Stimulated activated CD4-positive, alpha-beta T cell treated with anti-CD3 and anti-CD28 coated beads, Interleukin-15, amount 100 ng/mL, for 1 hour (primary cell): ENCODE measurements around the gene BCR.

ENCODE experiments used
- DNase-seq, 2 donors: peaks; one replicate each; pipeline ENCODE4 v3.0.0-alpha.2; 2020; ENCODE audit warnings: low read depth in 1 of 2, low spot score in 1 of 2

Gene BCR

DNA sequence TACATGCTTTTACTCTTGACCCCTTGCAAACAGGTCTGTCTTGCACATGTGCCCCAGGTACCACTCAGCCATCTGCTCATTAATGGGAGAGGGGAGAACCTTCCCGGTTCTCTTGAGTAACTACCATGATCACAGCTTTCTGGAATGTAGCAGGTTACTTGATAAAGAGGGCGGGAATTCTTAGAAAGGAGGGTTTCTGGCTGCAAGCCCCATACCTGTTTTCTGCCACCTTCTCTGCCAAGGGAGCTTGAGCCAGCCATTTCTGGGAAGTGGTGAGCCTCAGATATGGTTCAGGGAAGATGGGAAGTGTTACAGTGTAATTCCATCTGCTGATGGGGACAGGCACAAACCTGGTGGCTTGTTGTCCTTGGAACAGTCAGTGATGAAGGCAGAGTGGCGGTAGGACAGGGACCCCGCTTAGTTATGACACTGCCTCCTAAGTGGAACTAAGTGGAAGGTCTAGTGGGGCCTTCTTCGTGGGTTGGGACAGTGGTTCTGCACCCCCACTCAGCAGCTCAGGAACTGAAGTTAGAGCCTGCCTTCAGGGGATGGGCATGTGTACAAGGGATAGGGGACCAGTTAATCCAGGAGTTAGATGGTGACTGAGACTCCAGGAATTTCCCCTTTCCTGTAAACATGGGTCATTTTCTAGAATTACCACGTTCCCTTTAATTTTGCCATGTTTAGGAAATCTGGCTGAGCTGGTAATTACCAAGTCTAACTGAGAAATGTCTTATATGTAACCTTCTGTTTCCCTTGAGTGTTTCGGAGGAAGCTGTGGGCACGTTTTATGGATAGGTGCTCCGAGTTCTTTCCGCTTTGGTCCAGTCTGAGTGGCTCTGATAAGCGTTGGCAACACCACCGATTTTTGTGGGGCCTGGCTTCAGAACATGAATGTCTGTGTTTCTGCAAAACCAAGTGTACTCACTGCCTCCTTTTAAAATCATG is 35.3 kb downstream of the BCR start:
- no peak for DNase-seq

DNA sequence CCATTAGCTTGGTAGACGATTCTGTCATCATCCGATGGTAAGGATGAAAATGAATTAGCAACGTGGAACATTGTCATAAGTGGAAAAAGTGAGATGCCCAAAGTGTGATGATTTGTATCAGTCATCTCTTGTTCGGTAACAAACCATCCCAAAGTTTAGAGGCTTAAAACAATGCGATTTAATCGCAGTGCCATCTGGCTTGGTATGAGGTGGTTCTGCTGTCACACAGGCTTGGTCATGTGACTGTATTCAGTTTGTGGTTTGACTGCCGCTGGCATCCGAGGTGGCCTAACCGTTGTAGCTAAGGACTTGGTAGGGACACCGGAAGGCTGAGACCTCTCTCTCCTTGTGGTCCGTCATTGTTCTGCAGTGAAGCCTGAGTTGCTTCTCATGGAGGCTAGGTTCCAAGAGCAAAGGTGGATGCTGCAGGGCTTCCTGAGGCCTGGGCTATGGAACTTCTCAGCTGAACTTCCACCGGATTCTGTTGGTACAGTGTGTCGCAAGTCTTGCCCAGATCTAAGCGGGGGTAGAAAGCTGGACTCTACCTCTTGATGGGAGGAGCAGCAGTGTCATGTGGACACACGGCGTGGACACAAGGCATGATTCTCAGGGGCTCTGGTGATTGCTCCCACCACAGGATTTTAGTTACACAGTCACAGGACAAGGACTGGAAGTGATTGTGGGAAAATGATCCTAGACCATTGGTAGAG is 36.3 kb downstream of the BCR start:
- no peak for DNase-seq

DNA sequence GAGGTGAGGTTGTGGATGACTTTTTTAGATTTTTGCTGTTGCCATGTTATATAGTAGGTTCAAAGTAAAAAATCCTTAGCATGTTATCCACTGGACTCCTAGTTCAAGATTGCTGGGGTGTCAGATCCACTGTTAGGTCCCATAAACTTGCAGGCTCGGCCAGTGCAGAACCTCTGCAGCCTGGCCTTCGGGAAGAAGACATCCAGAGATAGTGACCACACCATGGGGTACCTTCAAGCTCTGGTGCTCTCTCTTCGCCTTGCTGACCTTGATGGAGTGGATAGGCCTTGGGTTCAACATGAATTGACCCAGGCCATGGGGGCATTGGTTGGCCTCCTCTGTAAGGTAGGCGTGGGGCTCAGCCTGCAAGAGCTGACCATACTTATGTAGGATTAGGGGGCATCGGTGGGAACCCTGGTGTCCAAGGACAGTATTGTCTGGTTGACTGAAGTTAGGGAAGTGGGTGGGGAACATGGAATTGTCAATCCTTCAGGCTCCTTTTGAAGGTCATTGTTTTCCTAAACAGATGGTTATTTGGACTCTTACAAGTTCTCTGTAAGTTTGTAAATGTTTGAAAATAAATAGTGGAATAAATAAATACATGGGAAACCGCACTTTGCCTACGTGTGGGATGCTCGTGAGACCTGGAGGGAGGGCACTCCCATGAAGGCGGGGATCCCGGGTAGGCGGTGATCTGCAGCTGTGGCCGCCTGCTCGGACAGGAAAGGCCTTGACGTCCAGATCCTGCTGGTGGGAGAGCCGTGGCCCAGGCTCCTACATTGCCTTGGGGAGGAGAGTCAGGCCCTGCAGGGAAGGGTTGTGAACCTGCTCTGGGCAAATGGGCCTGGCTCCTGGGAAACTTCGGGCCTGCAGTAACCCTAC is 37.1 kb downstream of the BCR start:
- no peak for DNase-seq

DNA sequence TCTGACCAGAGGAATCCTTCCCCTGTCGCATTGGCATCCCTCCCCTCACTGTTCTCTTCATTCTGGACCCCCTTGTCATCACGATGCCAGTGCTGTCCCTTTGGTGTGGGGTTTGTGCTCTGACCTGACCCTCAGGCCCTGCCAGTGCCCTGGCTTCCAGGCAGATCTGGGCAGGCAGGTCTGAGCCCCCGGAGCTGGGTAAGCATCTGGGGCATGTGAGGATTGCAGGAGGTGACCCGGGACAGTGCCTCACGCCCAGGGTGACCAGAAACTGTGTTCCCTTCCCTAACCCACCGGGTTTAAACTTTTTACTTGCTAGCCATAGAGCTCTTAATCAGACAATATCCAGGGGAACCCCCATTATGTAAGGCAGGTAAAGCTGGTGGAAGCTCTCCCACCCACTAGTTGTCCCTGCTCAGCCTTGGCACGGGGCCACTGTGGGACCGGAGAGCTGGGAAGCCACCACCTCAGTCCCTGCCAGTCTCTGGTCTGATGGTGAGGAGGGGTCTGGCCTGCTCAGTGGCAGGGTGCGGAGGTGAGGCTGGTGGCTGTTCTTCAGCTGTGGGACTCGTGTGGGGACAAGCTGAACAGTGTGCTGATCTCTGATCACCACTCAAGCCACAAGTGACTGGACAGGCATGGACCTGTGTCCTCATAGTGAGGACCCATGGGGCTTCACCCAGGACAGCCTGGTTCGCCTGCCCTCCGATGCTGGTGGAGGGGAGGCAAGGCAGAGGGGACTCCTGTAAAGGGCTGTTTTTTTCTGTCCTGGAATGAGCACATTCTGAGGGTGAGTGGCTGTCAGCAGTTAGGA is 38.0 kb downstream of the BCR start:
- DNase-seq: no peak

DNA sequence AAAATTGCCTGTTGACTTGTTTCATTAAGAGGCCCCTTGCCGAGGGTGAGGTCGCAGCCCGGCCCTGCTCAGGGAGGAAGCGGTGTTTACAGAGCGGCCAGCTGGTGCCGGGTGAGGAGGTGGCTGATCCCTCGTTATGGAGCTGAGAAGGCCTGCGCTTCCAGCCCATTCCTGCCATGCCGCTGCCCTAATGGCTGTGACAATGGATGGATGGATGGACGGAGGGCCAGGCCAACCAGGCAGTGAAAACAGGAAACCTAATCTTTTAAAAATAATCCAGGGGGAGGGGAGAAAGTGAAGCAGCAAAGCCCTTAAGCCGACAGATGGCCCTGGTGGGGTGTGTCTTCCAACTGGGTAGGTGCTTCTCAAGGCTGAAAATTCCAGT is 38.5 kb downstream of the BCR start:
- no peak for DNase-seq

DNA sequence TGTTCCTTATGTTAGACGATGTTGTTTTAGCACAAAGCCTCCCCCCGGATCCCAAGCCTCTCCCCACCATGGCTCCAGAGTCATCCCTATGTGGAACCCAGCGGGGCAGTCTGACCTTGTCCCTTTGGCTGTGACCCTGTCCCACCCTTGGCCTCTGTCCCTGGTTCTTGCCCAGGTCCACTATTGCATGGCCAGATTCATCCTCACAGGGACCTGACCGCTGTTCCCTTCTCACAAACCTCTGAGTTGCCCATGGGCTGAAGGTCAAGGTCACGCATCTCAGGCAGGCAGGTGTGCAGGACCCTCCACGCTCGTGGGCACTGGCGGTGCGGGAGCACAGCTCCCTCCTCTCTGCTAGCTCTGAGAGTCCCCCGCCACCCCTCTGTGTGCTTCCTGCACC is 39.0 kb downstream of the BCR start:
- no peak for DNase-seq

DNA sequence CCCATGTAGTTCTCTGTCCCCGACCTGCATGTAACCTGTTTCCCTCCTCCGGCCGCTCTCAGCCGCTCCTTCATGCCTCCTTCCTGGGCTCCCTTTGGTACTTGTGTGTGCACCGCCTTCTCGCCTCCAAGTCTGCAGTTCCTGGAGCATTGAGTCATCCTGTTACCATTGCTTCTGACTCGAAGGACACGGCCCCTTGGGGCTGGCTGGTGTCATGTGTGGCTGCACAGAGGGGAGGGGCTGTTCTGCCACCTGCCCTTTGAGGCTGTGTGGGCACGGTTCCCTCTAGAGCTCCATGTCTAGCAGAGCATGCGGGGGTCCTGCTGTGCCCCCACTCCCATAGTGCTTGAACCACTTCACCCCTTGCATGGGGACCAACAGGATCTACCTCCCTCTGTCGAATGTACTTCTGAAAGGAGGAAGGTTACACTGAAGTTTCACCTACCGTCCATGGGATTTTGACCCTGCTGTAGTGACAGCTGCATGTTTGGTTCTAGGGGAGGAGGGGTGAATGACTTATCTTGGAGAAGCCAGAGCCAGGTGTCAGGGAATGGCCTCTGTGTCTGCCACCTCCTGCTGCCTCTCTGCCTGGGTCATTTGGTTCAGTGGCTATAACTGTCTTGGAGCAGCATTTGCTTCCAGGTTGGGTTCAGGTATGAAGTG is 39.6 kb downstream of the BCR start:
- no peak for DNase-seq

DNA sequence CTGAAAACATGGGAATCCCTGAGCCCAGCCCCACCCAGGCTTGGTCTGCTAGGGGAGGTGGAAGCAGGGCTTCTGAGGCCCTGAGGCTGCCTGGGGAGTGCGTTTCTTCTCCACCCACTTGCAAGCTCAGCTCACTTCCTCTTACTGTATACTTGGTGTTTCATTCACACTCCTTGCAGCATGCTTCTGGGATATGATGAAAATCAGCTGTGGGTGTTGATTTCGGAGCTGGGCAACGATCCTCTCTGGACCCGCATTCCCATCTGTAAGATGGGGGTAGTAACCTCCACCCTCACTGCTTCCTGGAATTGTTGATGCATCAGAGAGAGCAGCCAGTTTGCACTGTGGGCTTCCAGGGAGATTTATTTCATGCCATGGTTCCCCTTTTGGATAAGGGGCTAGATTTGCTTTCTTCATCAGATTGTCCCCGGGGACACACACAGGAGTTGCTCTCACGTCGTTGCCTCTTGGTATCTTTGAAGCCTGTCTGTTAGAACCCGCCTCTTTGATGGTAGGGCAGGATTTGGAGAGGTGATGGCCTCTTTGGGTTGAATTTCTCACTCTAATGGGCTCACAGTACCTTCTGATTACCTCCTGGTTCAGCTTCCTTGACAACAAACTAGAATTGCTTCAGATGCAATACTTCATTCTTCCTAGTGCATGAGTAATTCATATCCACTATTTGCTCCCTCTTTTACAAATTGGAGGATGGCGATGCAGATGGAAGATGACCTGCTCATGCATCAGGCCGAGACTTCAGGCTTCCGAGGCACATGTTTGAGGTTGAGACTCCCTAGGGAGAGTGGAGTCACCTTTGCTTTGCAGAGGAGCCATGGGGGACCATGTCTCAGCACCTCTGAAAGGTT is 40.4 kb downstream of the BCR start:
- DNase-seq: no peak

DNA sequence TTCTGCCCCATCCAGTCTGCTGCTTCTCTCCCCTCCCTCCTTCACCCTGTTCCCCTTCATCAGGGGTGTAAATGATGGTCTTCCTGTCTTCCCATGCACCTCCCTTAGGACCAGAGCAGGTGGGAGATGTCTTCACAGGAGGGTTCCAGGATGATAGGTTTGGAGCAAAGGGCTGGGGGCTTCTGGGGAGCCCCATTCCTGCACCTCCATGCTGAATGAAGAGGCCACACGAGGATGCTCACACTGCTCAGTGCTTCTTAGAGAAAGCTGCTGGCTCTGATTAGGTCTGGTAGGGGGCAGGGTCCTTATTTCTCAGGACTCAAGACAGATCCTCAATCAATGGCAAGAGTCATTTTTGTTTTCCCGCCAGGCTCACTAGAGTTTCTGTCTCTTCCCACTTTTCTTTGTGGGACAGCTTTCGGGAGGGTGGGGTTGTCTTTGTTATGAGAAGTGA is 41.1 kb downstream of the BCR start:
- no peak for DNase-seq

DNA sequence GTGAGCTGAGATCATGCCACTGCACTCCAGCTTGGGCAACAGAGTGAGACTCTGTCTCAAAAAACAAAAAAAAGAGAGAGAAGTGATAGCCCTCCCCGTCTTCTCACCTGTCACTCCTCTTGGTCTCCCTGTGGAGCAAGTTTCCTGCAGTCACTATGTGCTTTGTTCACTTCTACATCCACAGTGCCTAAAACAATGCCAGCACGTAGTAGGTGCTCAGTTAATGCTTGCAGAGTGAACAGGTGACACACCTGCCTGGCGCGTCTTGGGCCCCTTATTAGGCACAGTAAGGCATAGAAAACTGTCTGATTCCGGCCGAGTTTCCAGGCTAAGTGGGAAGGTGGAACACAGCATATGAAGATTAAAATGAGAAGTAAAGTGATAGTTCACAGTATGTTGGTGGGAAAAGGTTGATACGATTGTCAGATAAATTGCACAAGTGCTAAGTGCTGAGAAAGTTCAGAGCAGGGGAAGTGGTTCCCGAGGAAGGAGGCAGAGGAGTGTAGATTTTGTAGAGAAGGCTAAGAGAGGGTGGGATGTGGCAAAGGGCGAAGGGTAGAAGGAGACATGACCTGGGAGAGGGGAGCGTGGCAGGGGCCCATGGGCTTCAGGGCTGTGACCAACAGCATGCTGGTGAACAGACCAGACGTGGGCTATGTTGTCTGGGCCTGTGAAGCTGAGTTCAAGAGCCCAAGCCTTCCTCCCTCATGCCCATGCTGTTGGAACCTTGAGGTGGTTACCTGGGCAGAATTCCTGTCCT is 41.9 kb downstream of the BCR start:
- DNase-seq: no peak

DNA sequence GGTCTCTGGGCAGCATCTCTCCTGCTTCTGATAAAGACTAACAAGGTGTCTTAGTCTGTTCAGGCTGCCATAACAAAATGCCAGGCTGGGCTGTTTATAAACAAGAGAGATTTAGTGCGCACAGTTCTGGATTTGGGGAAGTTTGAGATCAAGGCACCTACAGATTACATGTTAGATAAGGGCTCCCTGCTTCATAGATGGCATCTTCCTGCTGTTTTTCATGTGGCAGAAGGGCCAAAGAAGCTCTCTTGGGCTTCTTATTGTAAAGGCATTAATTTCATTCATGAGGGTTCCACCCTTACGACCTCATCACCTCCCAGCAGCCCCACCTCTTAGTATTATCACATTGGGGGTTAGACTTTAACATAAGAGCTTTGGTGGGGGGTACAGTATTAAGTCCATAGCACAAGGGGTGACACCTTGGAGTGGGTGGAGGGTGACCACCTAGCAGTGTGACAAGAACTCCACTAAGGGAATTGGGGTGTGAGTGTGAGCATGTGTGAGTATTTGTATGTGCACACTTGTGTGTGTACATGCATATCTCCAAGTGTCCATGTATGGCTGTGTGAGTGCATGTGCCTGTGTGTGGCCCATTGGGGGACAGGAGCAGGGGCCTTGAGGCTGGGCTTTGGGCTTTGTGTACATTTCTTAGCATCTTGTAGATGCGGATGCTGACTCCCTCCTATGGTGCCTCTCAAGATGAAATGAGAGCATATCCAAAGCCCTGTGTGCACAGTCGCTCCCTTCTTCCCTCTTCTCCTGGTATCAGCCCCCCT is 42.7 kb downstream of the BCR start:
- DNase-seq: no peak

DNA sequence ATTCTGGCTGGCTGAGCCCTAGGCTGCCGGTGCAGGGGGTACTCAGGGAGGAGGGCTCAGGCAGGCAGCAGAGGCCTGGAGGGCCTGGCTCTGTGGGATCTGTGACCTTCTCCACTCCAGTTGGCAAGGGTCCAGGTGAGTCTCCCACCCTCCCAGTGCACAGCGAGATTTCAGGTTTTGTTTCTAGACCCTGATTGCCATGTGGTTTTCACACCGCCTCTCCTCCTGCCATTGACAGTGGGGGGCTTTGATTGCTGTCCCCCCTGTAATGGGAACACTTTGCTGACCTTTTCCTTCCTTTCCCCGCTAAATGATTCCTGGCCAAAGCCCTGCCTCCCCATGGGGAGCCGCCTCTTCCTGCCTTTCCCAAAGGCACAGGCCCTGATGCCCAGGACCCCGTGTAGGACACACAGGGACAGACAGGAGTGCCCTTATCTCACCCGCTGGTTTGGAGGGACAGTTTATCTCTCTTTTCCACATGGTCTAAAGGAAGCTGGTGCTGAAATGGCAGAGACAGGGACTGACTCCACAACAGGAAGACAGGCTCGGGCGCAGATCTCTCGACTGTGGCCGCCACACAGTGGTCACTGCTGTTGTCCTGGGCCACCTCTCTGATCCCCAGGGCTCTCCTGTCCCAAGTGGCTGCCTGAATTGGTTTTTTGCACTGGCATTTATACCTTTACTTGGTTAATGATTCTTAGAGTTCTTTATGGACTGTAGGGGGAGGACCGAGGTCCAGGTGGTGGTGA is 43.4 kb downstream of the BCR start:
- DNase-seq: no peak

DNA sequence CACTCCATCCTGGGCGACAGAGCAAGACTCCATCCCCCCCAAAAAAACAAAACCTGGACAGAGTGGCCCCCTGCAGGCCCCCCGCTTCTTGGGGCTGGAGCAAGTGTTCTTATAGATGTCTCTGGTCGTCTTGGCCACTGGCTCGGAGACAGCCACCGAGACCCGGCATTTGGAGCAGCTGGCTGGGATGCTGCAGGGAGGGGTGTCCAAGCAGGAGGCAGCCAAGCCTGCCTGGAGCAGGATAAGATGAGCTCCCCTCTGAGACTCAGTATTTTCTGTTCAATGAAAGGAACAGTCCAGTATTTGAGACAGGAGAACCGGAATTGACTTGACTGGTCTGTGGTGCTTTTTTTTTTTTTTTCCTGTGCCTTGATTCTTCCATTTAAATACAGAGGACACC is 44.5 kb downstream of the BCR start:
- DNase-seq: no peak

DNA sequence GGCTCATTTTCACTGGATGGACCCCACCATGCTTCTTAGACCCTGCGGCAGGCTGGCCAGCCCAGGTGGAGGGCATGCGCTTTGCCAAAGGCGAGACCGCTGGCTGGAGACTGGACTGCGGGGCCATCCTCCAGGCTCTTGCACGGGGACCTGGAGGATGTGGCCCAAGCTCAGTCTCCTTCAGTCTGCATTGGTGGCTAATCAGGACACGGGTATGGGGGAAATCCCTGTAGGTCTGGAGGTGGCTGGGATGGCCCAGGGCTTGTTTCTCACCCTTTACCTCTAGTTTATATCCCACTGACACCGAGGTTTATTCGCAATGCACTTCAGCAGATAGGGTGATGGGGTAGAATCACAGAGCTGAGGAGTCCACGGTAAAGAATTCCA is 45.0 kb downstream of the BCR start:
- no peak for DNase-seq

DNA sequence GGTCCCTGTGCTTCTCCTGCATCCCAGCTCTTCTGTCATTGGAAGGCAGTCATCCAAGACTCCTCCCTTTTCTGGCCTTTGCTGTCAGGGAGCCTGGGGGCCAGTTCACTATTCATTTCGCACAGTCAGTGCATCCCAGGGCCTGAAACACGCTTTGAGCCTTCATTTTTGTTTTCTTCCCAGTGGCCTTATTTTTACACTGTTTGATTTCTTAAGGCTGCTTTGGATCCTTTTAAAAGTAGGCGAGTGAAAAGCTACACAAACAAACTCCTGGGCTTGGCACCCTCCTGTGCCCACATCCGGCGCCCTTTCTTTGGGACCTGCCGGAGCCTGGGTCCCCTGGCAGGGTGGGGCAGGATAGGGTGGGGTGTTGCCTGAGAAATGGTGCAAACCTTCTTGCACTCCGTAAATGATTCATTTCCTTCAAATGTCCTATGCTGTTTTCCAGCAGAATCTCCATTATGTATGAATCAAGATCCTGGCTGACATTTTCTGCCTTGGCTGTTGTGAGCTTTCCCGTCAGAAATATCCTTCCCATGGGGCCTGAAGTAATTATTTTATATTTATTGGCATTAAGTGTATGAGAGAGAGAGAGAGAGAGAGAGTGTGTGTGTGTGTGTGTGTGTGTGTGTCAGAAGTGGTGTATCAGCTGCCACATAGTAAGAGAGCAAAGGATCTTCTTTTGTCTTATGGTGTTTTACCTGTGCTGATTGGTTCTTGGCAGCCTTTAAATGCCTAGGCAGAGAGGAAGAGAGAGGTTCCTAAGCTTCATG is 45.6 kb downstream of the BCR start:
- DNase-seq: peak in 1 of 2 donors; percentile 31

DNA sequence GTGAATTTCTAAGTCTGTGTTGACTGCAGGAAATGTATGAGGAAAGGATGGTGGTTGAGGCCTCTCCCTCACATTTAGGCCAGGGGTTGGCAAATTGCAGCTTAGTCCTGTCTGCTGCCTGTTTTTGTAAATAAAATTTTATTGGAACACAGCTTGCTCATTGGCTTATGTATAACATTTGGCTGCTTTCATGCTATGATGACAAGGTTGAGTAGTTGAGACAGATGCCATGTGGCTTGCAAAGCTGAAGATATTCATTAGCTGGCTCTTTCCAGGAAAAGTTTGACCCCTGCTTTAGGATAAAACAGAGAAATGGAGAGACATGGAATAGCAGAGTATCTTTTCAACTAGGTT is 46.2 kb downstream of the BCR start:
- DNase-seq: no peak
